Astrocyte (in vitro differentiated cells and primary cell): ENCODE results near the gene MYF5. TPM values are rescaled to one million over a fixed set of nuclear protein-coding genes. Genes with fewer than 3 reads are reported as not detected.
A peak's percentile ranks its signal among the peaks of the same experiment; 100 is the strongest.

Source experiments
- DNase-seq: peaks from one replicate; pipeline ENCODE4 v3.0.0-alpha.2; 2010; ENCODE audit warnings: low read depth
- FAIRE-seq: peaks from 2 replicates; lab custom pipeline; 2011; peaks lifted over from hg19 to GRCh38; lab: Jason Lieb, UNC
- H2AFZ ChIP-seq: 2 replicates; pipeline ENCODE4 v1.6.0; 2012; ENCODE audit warnings: low read depth, low read length, inconsistent platforms
- H3K27ac ChIP-seq: 2 replicates; pipeline ENCODE4 v1.5.1; 2011; ENCODE audit warnings: low read depth, low read length, inconsistent platforms
- H3K27me3 ChIP-seq: 2 replicates; pipeline ENCODE4 v1.6.0; 2011; ENCODE audit warnings: low read length, inconsistent platforms; ENCODE audit not compliant: insufficient read depth
- H3K36me3 ChIP-seq: 2 replicates; pipeline ENCODE4 v1.5.1; 2011; ENCODE audit warnings: low read length, inconsistent platforms; ENCODE audit not compliant: insufficient read depth
- H3K4me1 ChIP-seq: 2 replicates; pipeline ENCODE4 v1.5.1; 2011; ENCODE audit warnings: low read length, inconsistent platforms; ENCODE audit not compliant: insufficient read depth
- H3K4me2 ChIP-seq: 2 replicates; pipeline ENCODE4 v1.6.0; 2012; ENCODE audit warnings: low read length, inconsistent platforms
- H3K4me3 ChIP-seq: 2 replicates; pipeline ENCODE4 v1.5.1; 2011; ENCODE audit warnings: low read depth, mild to moderate bottlenecking, low read length, inconsistent platforms; ENCODE audit not compliant: insufficient read depth
- H3K79me2 ChIP-seq: 2 replicates; pipeline ENCODE4 v1.6.0; 2012; ENCODE audit warnings: mild to moderate bottlenecking, low read length, inconsistent platforms; ENCODE audit not compliant: insufficient read depth
- H3K9ac ChIP-seq: 2 replicates; pipeline ENCODE4 v1.6.0; 2012; ENCODE audit warnings: mild to moderate bottlenecking, low read length, inconsistent platforms
- H3K9me3 ChIP-seq: 2 replicates; pipeline ENCODE4 v1.5.1; 2012; ENCODE audit warnings: low read depth, mild to moderate bottlenecking, low read length, inconsistent platforms; ENCODE audit not compliant: insufficient read depth
- H4K20me1 ChIP-seq: 2 replicates; pipeline ENCODE4 v1.6.0; 2012; ENCODE audit warnings: low read length, inconsistent platforms; ENCODE audit not compliant: insufficient read depth
- H3K27ac Mint-ChIP-seq: one replicate; pipeline ENCODE4 v1.8.0; 2021; ENCODE audit warnings: mild to moderate bottlenecking, mixed read lengths; ENCODE audit not compliant: unreplicated experiment
- H3K27me3 Mint-ChIP-seq: one replicate; pipeline ENCODE4 v1.8.0; 2021; ENCODE audit warnings: low read depth, mixed read lengths; ENCODE audit not compliant: unreplicated experiment
- H3K36me3 Mint-ChIP-seq: one replicate; pipeline ENCODE4 v1.8.0; 2021; ENCODE audit warnings: low read depth, mixed read lengths; ENCODE audit not compliant: unreplicated experiment
- H3K4me1 Mint-ChIP-seq: one replicate; pipeline ENCODE4 v1.8.0; 2021; ENCODE audit warnings: low read depth, mixed read lengths; ENCODE audit not compliant: unreplicated experiment
- H3K4me3 Mint-ChIP-seq: one replicate; pipeline ENCODE4 v1.8.0; 2021; ENCODE audit warnings: mild to moderate bottlenecking, moderate library complexity, mixed read lengths; ENCODE audit not compliant: unreplicated experiment
- H3K9me3 Mint-ChIP-seq: one replicate; pipeline ENCODE4 v1.8.0; 2021; ENCODE audit warnings: mild to moderate bottlenecking, mixed read lengths; ENCODE audit not compliant: unreplicated experiment
- EZH2 ChIP-seq: IDR thresholded peaks from 2 replicates; pipeline ENCODE4 v1.6.1; 2012; ENCODE audit warnings: mild to moderate bottlenecking, low read length, inconsistent platforms; ENCODE audit not compliant: insufficient read depth
- total RNA-seq: library from RNA; stranded (reverse); gene quantifications from 2 replicates; pipeline ENCODE4 v1.2.1, GENCODE V29; 2021
- TF ChIP-seq, protein P1 (sequence below): IDR thresholded peaks from 2 replicates; pipeline ENCODE4 v1.5.1; 2011; ENCODE audit warnings: low read depth, mild to moderate bottlenecking, inconsistent platforms, low read length, moderate library complexity; ENCODE audit not compliant: insufficient read depth

Gene MYF5
- total RNA-seq, 1 donor from 2014 or later, result not detected

DNA sequence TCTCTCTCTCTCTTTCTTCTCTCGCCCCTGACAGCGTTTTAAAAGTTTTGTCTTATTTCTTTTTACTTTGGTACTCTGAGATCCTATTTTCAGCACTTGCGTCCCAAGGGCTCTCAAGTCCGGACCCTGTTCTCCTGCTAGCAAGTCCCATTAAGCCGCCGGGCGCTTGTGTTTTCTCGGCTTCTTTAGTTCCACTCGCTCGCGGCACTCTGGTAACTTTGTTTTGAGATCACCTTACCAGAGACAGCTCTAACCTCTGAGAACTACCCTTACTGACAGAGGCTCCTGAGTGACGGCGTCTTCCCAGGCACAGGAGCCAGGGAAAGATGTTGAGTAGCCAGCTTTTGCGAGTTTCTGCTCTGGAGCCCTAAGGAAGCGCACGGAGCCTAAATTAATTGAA, 2.7 kb upstream of the MYF5 start:
- Histone ChIP-seq H3K27ac (no peak overlapping the region), H4K20me1 (no peaks in the 10 kb centered on the region), H3K36me3 (no peaks in the 10 kb centered on the region), H3K9me3 (no peaks in the 10 kb centered on the region), H3K4me1 (peaks cover 4% of the 10 kb centered on the region), H3K9ac (peak overlapping the region; percentile 51), H2AFZ (peak overlapping the region; percentile 79), H3K4me2 (peak overlapping the region; percentile 86), H3K4me3 (peak overlapping the region; percentile 53), H3K79me2 (no peaks in the 10 kb centered on the region), H3K27me3 (peaks cover 28% of the 10 kb centered on the region)
- DNase-seq, result peak; percentile 25
- H3K4me1 Mint-ChIP-seq, result peaks cover 4% of the 10 kb centered on the region
- peak overlapping the region; percentile 91 for H3K27ac Mint-ChIP-seq
- H3K9me3 Mint-ChIP-seq, result peaks cover 7% of the 10 kb centered on the region
- H3K4me3 Mint-ChIP-seq, result peak overlapping the region; percentile 87
- no peaks in the 10 kb centered on the region for H3K36me3 Mint-ChIP-seq
- peaks cover 74% of the 10 kb centered on the region for H3K27me3 Mint-ChIP-seq
- FAIRE-seq, result no peak
- TF ChIP-seq, protein P1, sequence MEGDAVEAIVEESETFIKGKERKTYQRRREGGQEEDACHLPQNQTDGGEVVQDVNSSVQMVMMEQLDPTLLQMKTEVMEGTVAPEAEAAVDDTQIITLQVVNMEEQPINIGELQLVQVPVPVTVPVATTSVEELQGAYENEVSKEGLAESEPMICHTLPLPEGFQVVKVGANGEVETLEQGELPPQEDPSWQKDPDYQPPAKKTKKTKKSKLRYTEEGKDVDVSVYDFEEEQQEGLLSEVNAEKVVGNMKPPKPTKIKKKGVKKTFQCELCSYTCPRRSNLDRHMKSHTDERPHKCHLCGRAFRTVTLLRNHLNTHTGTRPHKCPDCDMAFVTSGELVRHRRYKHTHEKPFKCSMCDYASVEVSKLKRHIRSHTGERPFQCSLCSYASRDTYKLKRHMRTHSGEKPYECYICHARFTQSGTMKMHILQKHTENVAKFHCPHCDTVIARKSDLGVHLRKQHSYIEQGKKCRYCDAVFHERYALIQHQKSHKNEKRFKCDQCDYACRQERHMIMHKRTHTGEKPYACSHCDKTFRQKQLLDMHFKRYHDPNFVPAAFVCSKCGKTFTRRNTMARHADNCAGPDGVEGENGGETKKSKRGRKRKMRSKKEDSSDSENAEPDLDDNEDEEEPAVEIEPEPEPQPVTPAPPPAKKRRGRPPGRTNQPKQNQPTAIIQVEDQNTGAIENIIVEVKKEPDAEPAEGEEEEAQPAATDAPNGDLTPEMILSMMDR, result no peak
- no peak for TF ChIP-seq EZH2

DNA sequence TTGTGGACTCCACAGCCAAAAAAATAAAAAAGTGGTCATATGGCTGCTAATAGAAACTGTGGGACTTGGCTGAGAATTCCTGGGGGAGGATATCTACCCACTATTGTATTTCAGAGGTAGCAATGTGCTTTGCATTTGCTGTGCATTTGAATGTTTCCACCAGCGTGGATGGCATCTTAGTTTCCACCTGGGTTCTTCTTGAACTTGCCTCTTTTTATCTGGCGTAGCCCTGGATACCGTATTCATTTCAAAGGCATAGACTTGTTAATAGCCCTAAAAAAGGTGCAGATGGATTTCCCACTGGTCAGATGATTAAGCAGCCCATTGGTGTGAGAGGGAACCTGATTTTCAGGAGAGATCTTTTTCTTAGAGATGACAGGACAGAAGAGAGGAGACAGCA, 1.9 kb upstream of the MYF5 start:
- H3K4me2 ChIP-seq, result peak overlapping the region; percentile 86

DNA sequence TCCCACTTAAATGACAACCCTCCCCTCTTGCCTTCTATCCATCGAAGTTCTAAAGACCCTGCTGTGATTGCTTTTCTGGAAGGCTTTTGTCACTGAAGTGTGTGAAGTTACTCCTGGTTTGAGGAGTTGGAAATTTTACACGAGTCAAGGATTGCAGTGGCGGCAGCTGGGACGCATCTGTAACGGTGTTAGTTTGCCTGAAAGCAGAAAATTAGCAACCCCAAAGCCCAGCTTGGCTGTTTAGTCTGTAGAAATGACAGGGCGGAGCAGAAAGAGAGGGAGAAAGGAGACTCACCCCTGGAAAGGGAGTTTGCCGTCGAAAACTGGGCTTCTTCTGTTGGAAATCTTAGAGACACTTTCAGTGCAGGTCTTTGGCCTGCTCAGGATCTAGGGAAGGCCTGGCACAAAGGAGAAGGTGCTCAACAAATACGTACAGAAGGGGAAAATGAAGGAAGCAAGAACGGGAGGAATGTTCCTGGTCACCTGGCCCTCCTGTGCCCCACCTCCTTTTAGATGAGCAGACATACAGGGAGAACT, 931 bp upstream of the MYF5 start:
- peaks cover 27% of the 10 kb centered on the region for H3K27me3 ChIP-seq
- H3K4me1 Mint-ChIP-seq, result peaks cover 4% of the 10 kb centered on the region
- no peak overlapping the region for H2AFZ ChIP-seq
- no peaks in the 10 kb centered on the region for H3K79me2 ChIP-seq
- no peak overlapping the region for H3K27ac Mint-ChIP-seq
- FAIRE-seq (no peak), DNase-seq (no peak)
- no peaks in the 10 kb centered on the region for H3K9me3 ChIP-seq
- no peak overlapping the region for H3K4me3 Mint-ChIP-seq
- H3K9ac ChIP-seq, result no peak overlapping the region
- no peaks in the 10 kb centered on the region for H3K36me3 Mint-ChIP-seq
- H3K4me2 ChIP-seq, result no peak overlapping the region
- H3K27me3 Mint-ChIP-seq, result peaks cover 56% of the 10 kb centered on the region
- H4K20me1 ChIP-seq, result no peaks in the 10 kb centered on the region
- TF ChIP-seq, protein P1, result no peak
- H3K4me3 ChIP-seq, result no peak overlapping the region
- H3K9me3 Mint-ChIP-seq, result peaks cover 7% of the 10 kb centered on the region
- H3K27ac ChIP-seq, result no peak overlapping the region
- H3K4me1 ChIP-seq, result peaks cover 4% of the 10 kb centered on the region
- no peaks in the 10 kb centered on the region for H3K36me3 ChIP-seq

More for the DNA sequence above, 1.9 kb upstream of the MYF5 start:
- no peak overlapping the region for H3K4me3 Mint-ChIP-seq
- Histone ChIP-seq H3K27ac (no peak overlapping the region), H3K9me3 (no peaks in the 10 kb centered on the region), H2AFZ (no peak overlapping the region), H3K36me3 (no peaks in the 10 kb centered on the region), H3K4me1 (peaks cover 4% of the 10 kb centered on the region), H3K4me3 (no peak overlapping the region), H3K79me2 (no peaks in the 10 kb centered on the region), H3K9ac (no peak overlapping the region), H4K20me1 (no peaks in the 10 kb centered on the region), H3K27me3 (peaks cover 27% of the 10 kb centered on the region)
- FAIRE-seq (no peak), DNase-seq (no peak)
- H3K4me1 Mint-ChIP-seq, result peaks cover 4% of the 10 kb centered on the region
- H3K27me3 Mint-ChIP-seq, result peaks cover 66% of the 10 kb centered on the region
- TF ChIP-seq, protein P1, result no peak
- no peak for TF ChIP-seq EZH2
- peaks cover 7% of the 10 kb centered on the region for H3K9me3 Mint-ChIP-seq
- H3K36me3 Mint-ChIP-seq, result no peaks in the 10 kb centered on the region
- H3K27ac Mint-ChIP-seq, result no peak overlapping the region
